HT-29 (cell line): ENCODE data around the gene ETV7. TPM values are rescaled to one million over a fixed set of nuclear protein-coding genes. Genes with fewer than 3 reads are reported as not detected.
"Not testable (repeated sequence)": the region's sequence is repeated elsewhere in the genome, so short reads cannot be mapped to it uniquely, and the experiment has no call there.

ENCODE experiments used
- DNase-seq: peaks from one replicate; pipeline ENCODE4 v3.0.0-alpha.2; 2015; ENCODE audit warnings: low spot score
- total RNA-seq: library from RNA; depleted of rRNA; stranded (reverse); fragments of >200 nt; shearing (Covaris generic); gene quantifications from 2 replicates; pipeline ENCODE4 v1.2.3, GENCODE V29; 2014

The ETV7 gene
- total RNA-seq, 1 experiment from 2014 or later = 1.3 TPM

GRCh38 chr6:36364669-36365479 lies 22.6 kb downstream of the ETV7 start:
- DNase-seq = no peak

GRCh38 chr6:36364061-36364635 lies 23.3 kb downstream of the ETV7 start:
- DNase-seq = not testable (repeated sequence)

GRCh38 chr6:36363371-36363752 lies 24.1 kb downstream of the ETV7 start:
- DNase-seq = not testable (repeated sequence)

GRCh38 chr6:36362551-36363370 lies 24.7 kb downstream of the ETV7 start:
- DNase-seq = no peak

- DNase-seq = no peak
These were observed 26.4 kb downstream of the ETV7 start for GRCh38 chr6:36361071-36361470.

GRCh38 chr6:36360241-36361054 lies 27.0 kb downstream of the ETV7 start:
- DNase-seq = peak; percentile 94

- no peak for DNase-seq
These were observed 29.1 kb downstream of the ETV7 start for GRCh38 chr6:36358226-36358915.

- peak; percentile 26 for DNase-seq
These were observed 29.6 kb downstream of the ETV7 start for GRCh38 chr6:36357872-36358225.

- no peak for DNase-seq
These were observed 31.6 kb downstream of the ETV7 start for GRCh38 chr6:36355819-36356218.

- DNase-seq = no peak
These were observed 34.0 kb downstream of the ETV7 start for GRCh38 chr6:36353411-36353915.

- DNase-seq = no peak
These were observed 34.9 kb downstream of the ETV7 start for GRCh38 chr6:36352477-36353157.

GRCh38 chr6:36350681-36351571 lies 36.5 kb downstream of the ETV7 start:
- peak; percentile 27 for DNase-seq

- no peak for DNase-seq
These were observed 37.4 kb downstream of the ETV7 start for GRCh38 chr6:36350082-36350481.

GRCh38 chr6:36349240-36349639 lies 38.2 kb downstream of the ETV7 start:
- DNase-seq = peak; percentile 82

GRCh38 chr6:36347621-36348020 lies 39.8 kb downstream of the ETV7 start:
- no peak for DNase-seq

GRCh38 chr6:36346486-36347273 lies 40.8 kb downstream of the ETV7 start:
- DNase-seq = no peak

GRCh38 chr6:36345681-36346466 lies 41.6 kb downstream of the ETV7 start:
- no peak for DNase-seq
